Ovary (tissue), 9 donors: ENCODE data around the gene RETSAT. TPM values are rescaled to one million over a fixed set of nuclear protein-coding genes. Genes with fewer than 3 reads are reported as not detected.

Experiments used
- DNase-seq, 5 donors: peaks; one replicate each; pipeline ENCODE4 v3.0.0-alpha.2; 2019 to 2020
- H3K27ac ChIP-seq, 2 donors: fragments of 200-600 bp; one replicate each; pipeline versions ENCODE4 v1.5.1 to v1.8.0; 2019 to 2022
- H3K27me3 ChIP-seq: fragments of 200-600 bp; one replicate; pipeline ENCODE4 v1.8.0; 2022
- H3K36me3 ChIP-seq: fragments of 200-600 bp; sonication (generic); one replicate; pipeline ENCODE4 v1.5.1; 2019
- H3K4me1 ChIP-seq: one replicate; pipeline ENCODE4 v1.8.1; 2013; ENCODE audit warnings: mild to moderate bottlenecking, moderate library complexity; ENCODE audit not compliant: insufficient read depth
- H3K4me3 ChIP-seq: fragments of 200-600 bp; sonication (generic); one replicate; pipeline ENCODE4 v1.5.1; 2017
- H3K9me3 ChIP-seq, 2 donors: fragments of 200-600 bp in 1 of 2; sonication (generic) in 1 of 2; one replicate each; pipeline versions ENCODE4 v1.5.1 to v1.8.1; 2013 to 2019; ENCODE audit warnings: mild to moderate bottlenecking in 1 of 2, moderate library complexity in 1 of 2
- EP300 ChIP-seq: sonication (generic); formaldehyde crosslinking; IDR thresholded peaks from one replicate; pipeline ENCODE4 v1.6.1; 2017; ENCODE audit warnings: antibody characterized with exemption
- POLR2A ChIP-seq: fragments of 450-650 bp; IDR thresholded peaks from one replicate; pipeline ENCODE4 v1.6.1; 2017; ENCODE audit warnings: antibody characterized with exemption, mild to moderate bottlenecking, moderate library complexity
- WGBS, 3 donors: extraction: QIAGEN DNeasy Blood & Tissue Kit in 1 of 3; methylation state at CpG; one replicate each; pipeline versions ENCODE4 v1.1.5 to v1.1.7; 2013 to 2017; 5-methylcytosine and 5-hydroxymethylcytosine counted together
- intact Hi-C, 4 donors: fragments of 100-400 bp; cut with DNase I; formaldehyde crosslinking; loops; one replicate each; pipeline versions ENCODE4 v1.11.0 to v1.15.1; 2022 to 2023
- polyA plus RNA-seq, 2 donors: library from polyadenylated mRNA; stranded (reverse); fragments of 200-250 nt in 1 of 2; fragments of 350-450 nt in 1 of 2; fragmentation: Illumina TruSeq in 1 of 2; extraction: RNeasy Lipid Tissue Mini Kit (QIAGEN cat#74804) in 1 of 2; gene quantifications; one replicate each; pipeline ENCODE4 v1.2.3, GENCODE V29; 2013 to 2014
- small RNA-seq: library from RNA; depleted of rRNA; stranded (forward); fragments of <200 nt; gene quantifications from one replicate; pipeline ENCODE3, GENCODE V24; 2016
- total RNA-seq, 7 donors: library from RNA; depleted of rRNA in 2 of 7; stranded (reverse); fragments of >200 nt in 2 of 7; fragmentation: NEBNext Ultra II Directional in 3 of 7; extraction: Animal tissue kit (Norgen Biotek cat#: 25700) in 3 of 7; gene quantifications; one replicate each; pipeline versions ENCODE4 v1.1.0 to v1.2.4, GENCODE V29; 2016 to 2023
- TF ChIP-seq, protein P1 (sequence below), 3 donors: fragments of 450-650 bp in 2 of 3; fragments of 200-600 bp in 1 of 3; IDR thresholded peaks; one replicate each; pipeline versions ENCODE4 v1.5.1 to v1.8.0; 2016 to 2022; ENCODE audit warnings: antibody characterized with exemption in 3 of 3, mild to moderate bottlenecking in 1 of 3
- donor health status: DM: no; HTN: no; CAD: no; lungs with moderate emphysema.
- donor health status: DM: no; HTN: no; CAD: no.
- donor health status: Bipolar disorder and iron deficiency.
- donor health status: DM: yes; HTN: yes; CAD: no.
- donor health status: DM: no; HTN: no; CAD: no.
- donor health status: DM: yes; HTN: yes; CAD: no.

RETSAT gene
- total and polyA plus RNA-seq, 9 donors = 13.4 to 29.4 (median 24.8) TPM

DNA sequence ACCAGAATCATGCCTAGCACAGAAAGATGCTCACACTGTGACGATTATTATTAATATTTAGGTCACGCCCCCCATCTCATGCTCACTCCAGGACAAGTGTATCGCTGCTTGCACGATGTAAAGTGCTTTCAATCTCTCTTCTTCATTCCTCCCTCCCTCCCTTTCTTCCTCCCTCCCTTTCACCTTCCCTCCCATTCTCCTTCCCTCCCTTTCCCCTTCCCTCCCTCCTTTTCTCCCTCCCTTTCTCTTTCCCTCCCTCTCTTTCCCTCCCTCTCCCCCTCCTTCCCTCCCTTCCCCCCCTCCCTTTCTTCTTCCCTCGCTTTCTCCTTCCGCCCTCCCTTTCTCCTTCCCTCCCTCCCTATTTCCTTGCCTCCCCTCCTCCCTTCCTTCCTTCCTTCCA lies 46.1 kb downstream of the RETSAT start:
- Histone ChIP-seq H3K36me3 (no peaks in the 10 kb centered on the region), H3K27ac (no peak overlapping the region), H3K27me3 (no peaks in the 10 kb centered on the region), H3K4me3 (no peak overlapping the region), H3K9me3 (no peaks in the 10 kb centered on the region), H3K4me1 (peaks cover 4% of the 10 kb centered on the region)
- DNase-seq = no peak
- TF ChIP-seq EP300 = no peak
- no peak for TF ChIP-seq POLR2A
- TF ChIP-seq, protein P1, sequence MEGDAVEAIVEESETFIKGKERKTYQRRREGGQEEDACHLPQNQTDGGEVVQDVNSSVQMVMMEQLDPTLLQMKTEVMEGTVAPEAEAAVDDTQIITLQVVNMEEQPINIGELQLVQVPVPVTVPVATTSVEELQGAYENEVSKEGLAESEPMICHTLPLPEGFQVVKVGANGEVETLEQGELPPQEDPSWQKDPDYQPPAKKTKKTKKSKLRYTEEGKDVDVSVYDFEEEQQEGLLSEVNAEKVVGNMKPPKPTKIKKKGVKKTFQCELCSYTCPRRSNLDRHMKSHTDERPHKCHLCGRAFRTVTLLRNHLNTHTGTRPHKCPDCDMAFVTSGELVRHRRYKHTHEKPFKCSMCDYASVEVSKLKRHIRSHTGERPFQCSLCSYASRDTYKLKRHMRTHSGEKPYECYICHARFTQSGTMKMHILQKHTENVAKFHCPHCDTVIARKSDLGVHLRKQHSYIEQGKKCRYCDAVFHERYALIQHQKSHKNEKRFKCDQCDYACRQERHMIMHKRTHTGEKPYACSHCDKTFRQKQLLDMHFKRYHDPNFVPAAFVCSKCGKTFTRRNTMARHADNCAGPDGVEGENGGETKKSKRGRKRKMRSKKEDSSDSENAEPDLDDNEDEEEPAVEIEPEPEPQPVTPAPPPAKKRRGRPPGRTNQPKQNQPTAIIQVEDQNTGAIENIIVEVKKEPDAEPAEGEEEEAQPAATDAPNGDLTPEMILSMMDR (IDR thresholded peaks at IDR 0.05) = no peak
- 78 to 82% (median 79%) methylated on average over 6 of the region's 6 CpGs for WGBS, 3 donors
- intact Hi-C loops = no loop called here

- intact Hi-C loops = no loop called here
- TF ChIP-seq EP300 (no peak), POLR2A (no peak)
- TF ChIP-seq, protein P1 (IDR thresholded peaks at IDR 0.05) = no peak
- 84 to 88% (median 86%) methylated on average over 9 of the region's 9 CpGs for WGBS, 3 donors
- H3K27me3 ChIP-seq = no peaks in the 10 kb centered on the region
- H3K9me3 ChIP-seq = no peaks in the 10 kb centered on the region
- H3K27ac ChIP-seq = no peak overlapping the region
- no peak overlapping the region for H3K4me3 ChIP-seq
- no peak for DNase-seq
- H3K4me1 ChIP-seq = peaks cover 4% of the 10 kb centered on the region
- no peaks in the 10 kb centered on the region for H3K36me3 ChIP-seq
Measured at GRCh38 chr2:85307527-85307897, 46.8 kb downstream of the RETSAT start.

DNA sequence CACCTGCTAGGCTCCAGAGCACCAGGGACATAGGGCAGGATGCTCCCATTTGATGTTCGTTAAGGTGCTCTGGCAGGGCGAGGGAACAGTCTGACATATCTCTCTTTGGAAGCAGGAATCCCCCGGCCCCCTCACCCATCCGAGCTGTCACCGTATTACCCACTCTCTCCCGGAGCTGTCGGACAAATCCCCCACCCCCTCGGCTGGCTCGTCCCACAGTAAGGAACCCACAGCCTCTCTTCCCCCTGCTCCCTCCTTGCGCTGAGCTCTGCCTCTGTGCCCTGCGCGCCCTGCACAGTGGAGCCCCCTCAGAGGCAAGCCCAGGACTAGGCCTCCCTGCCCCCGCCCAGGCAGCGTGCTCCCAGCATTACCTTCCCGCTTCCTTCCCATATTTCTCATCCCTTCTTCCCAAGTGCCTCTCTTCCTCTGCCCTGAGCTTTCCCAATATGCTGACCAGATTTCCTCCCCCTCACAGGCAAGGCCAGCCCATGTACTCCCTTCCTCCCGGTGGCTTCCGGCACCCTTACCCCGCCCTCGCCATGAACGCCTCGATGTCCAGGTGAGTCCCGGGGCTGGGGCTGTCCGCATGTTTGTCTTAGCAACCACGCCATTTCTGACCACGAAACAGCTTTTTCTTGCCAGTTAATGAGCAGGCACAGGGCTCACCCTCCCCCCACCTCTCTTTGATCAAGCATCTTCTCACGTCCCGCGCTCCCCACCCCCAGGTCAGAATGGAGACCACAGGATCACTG lies 50.4 kb downstream of the RETSAT start:
- intact Hi-C loops = loop anchor here in 1 of 4 donors (5.0 kb wide), 1 partner anchor 242 kb away; no protein-coding TSS in a partner anchor
- Histone ChIP-seq H3K27ac (no peak overlapping the region), H3K4me1 (no peaks in the 10 kb centered on the region), H3K4me3 (no peak overlapping the region), H3K27me3 (no peaks in the 10 kb centered on the region), H3K9me3 (no peaks in the 10 kb centered on the region), H3K36me3 (no peaks in the 10 kb centered on the region)
- TF ChIP-seq POLR2A = no peak
- TF ChIP-seq, protein P1 (IDR thresholded peaks at IDR 0.05) = no peak
- TF ChIP-seq EP300 = no peak
- 75 to 82% (median 75%) methylated on average over 28 of the region's 28 CpGs for WGBS, 3 donors
- no peak for DNase-seq

DNA sequence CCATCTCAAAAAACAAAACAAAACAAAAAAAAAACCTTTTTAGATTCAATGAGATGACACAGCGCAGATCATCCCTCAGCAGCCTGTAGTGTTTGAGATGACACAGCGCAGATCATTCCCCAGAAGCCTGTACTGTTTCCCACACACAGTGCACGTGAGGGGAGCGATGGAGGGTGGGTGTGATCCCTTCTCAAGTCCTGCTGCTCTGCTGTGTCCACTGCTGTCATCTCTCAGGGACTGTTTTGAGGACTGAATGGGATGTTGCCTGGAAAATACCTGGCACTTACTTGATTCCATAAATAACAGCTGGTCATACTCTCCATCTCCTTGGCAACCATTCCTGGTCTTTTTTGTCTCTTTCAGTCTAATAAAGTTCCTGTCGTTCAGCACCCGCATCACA lies 52.2 kb downstream of the RETSAT start:
- H3K36me3 ChIP-seq = no peaks in the 10 kb centered on the region
- 77 to 84% (median 80%) methylated on average over 6 of the region's 6 CpGs for WGBS, 3 donors
- DNase-seq = no peak
- intact Hi-C loops = loop anchor here in 1 of 4 donors (5.0 kb wide), 1 partner anchor 240 kb away; no protein-coding TSS in a partner anchor
- no peaks in the 10 kb centered on the region for H3K9me3 ChIP-seq
- TF ChIP-seq, protein P1 (IDR thresholded peaks at IDR 0.05) = no peak
- TF ChIP-seq EP300 = no peak
- TF ChIP-seq POLR2A = no peak
- H3K4me3 ChIP-seq = no peak overlapping the region
- H3K4me1 ChIP-seq = no peaks in the 10 kb centered on the region
- H3K27ac ChIP-seq = no peak overlapping the region
- no peaks in the 10 kb centered on the region for H3K27me3 ChIP-seq

Small RNAs within 50 kb of the gene (small RNA-seq; reads per million reads assigned to genes)
- gene AC062037.1 = not detected
- gene AC062037.2 = not detected
- not detected for gene RF00019
- not detected for gene RN7SL113P

Other genes starting within 250 kb of the RETSAT start
- 10 to 100 TPM in 5 of 7 donors, 1 to 10 TPM in 2; 5.2 to 29.8 (median 24.1) TPM for gene TCF7L1, start 221.1 kb downstream of the RETSAT start, total RNA-seq
- 10 to 100 TPM; 17.2 to 23.9 TPM for gene TCF7L1, start 221.1 kb downstream of the RETSAT start, polyA plus RNA-seq
- 10 to 100 TPM; 58.5 to 86.5 (median 75.8) TPM for gene TGOLN2, start 26.5 kb downstream of the RETSAT start, total RNA-seq
- gene TGOLN2, start 26.5 kb downstream of the RETSAT start, polyA plus RNA-seq = 100 to 1,000 TPM in 1 of 2 donors, 10 to 100 TPM in 1; 43.2 to 115 TPM
- 10 to 100 TPM; 13.0 to 23.0 (median 15.2) TPM for gene ELMOD3, start 241 bp upstream of the RETSAT start, total RNA-seq
- 10 to 100 TPM; 17.6 to 21.6 TPM for gene ELMOD3, start 241 bp upstream of the RETSAT start, polyA plus RNA-seq
- 10 to 100 TPM in 6 of 7 donors, 1 to 10 TPM in 1; 6.8 to 97.8 (median 23.6) TPM for gene CAPG, start 55.8 kb upstream of the RETSAT start, total RNA-seq
- gene CAPG, start 55.8 kb upstream of the RETSAT start, polyA plus RNA-seq = 10 to 100 TPM in 1 of 2 donors, 1 to 10 TPM in 1; 9.8 to 12.3 TPM
- gene SH2D6, start 64.2 kb upstream of the RETSAT start, total RNA-seq = 1 to 10 TPM in 1 of 7 donors, under 1 TPM in 2, not detected in 4; 0.35 to 1.9 (median 0.48) TPM
- gene SH2D6, start 64.2 kb upstream of the RETSAT start, polyA plus RNA-seq = under 1 TPM in 1 of 2 donors, not detected in 1; 0.12 TPM
- gene MAT2A, start 184.6 kb upstream of the RETSAT start, total RNA-seq = 100 to 1,000 TPM; 128 to 766 (median 228) TPM
- gene MAT2A, start 184.6 kb upstream of the RETSAT start, polyA plus RNA-seq = 100 to 1,000 TPM in 1 of 2 donors, 10 to 100 TPM in 1; 70.8 to 224 TPM
- 10 to 100 TPM; 23.8 to 35.5 (median 33.9) TPM for gene GGCX, start 207.0 kb upstream of the RETSAT start, total RNA-seq
- gene GGCX, start 207.0 kb upstream of the RETSAT start, polyA plus RNA-seq = 10 to 100 TPM; 14.2 to 33.3 TPM
- gene VAMP8, start 223.1 kb upstream of the RETSAT start, total RNA-seq = 10 to 100 TPM in 5 of 7 donors, 1 to 10 TPM in 2; 5.9 to 58.4 (median 14.0) TPM
- 10 to 100 TPM; 25.5 to 54.3 TPM for gene VAMP8, start 223.1 kb upstream of the RETSAT start, polyA plus RNA-seq
- gene VAMP5, start 229.9 kb upstream of the RETSAT start, total RNA-seq = 10 to 100 TPM; 25.6 to 59.1 (median 48.5) TPM
- 10 to 100 TPM; 35.7 to 99.5 TPM for gene VAMP5, start 229.9 kb upstream of the RETSAT start, polyA plus RNA-seq
- 100 to 1,000 TPM in 1 of 7 donors, 10 to 100 TPM in 6; 61.1 to 108 (median 93.3) TPM for gene RNF181, start 241.2 kb upstream of the RETSAT start, total RNA-seq
- 100 to 1,000 TPM; 123 to 148 TPM for gene RNF181, start 241.2 kb upstream of the RETSAT start, polyA plus RNA-seq
- 10 to 100 TPM; 12.5 to 27.1 (median 18.6) TPM for gene TMEM150A, start 248.2 kb upstream of the RETSAT start, total RNA-seq
- 10 to 100 TPM in 1 of 2 donors, 1 to 10 TPM in 1; 7.0 to 17.8 TPM for gene TMEM150A, start 248.2 kb upstream of the RETSAT start, polyA plus RNA-seq